Rectal smooth muscle tissue (tissue), 1 donor: ENCODE data around the gene CNTN5.

Source experiments
- H3K27ac ChIP-seq: one replicate; pipeline ENCODE4 v1.7.0; 2013; ENCODE audit warnings: low read depth, low read length, inconsistent platforms
- H3K27me3 ChIP-seq: one replicate; pipeline ENCODE4 v1.7.0; 2013; ENCODE audit warnings: low read length; ENCODE audit not compliant: control insufficient read depth, insufficient read depth
- H3K36me3 ChIP-seq: one replicate; pipeline ENCODE4 v1.7.0; 2013; ENCODE audit warnings: low read length; ENCODE audit not compliant: control insufficient read depth, insufficient read depth
- H3K4me1 ChIP-seq: one replicate; pipeline ENCODE4 v1.7.0; 2013; ENCODE audit warnings: low read length; ENCODE audit not compliant: control insufficient read depth, insufficient read depth
- H3K4me3 ChIP-seq: one replicate; pipeline ENCODE4 v1.7.0; 2013; ENCODE audit warnings: low read length
- H3K9ac ChIP-seq: one replicate; pipeline ENCODE4 v1.7.0; 2013; ENCODE audit warnings: low read length

CNTN5 gene

GRCh38 chr11:99631618-99632017 lies 610.9 kb downstream of the CNTN5 start:
- Histone ChIP-seq H3K27ac (no peak overlapping the region), H3K9ac (no peak overlapping the region), H3K4me1 (no peaks in the 10 kb centered on the region), H3K4me3 (no peak overlapping the region), H3K27me3 (no peaks in the 10 kb centered on the region), H3K36me3 (no peaks in the 10 kb centered on the region)

GRCh38 chr11:99632969-99633368 lies 612.2 kb downstream of the CNTN5 start:
- Histone ChIP-seq H3K4me1 (no peaks in the 10 kb centered on the region), H3K4me3 (no peak overlapping the region), H3K27ac (no peak overlapping the region), H3K9ac (no peak overlapping the region), H3K36me3 (no peaks in the 10 kb centered on the region), H3K27me3 (no peaks in the 10 kb centered on the region)

- no peak overlapping the region for H3K27ac ChIP-seq
- no peak overlapping the region for H3K9ac ChIP-seq
- no peaks in the 10 kb centered on the region for H3K36me3 ChIP-seq
- no peak overlapping the region for H3K4me3 ChIP-seq
- H3K27me3 ChIP-seq = no peaks in the 10 kb centered on the region
- H3K4me1 ChIP-seq = no peaks in the 10 kb centered on the region
These were observed 613.8 kb downstream of the CNTN5 start for GRCh38 chr11:99634581-99634980.

- H3K27me3 ChIP-seq = no peaks in the 10 kb centered on the region
- no peak overlapping the region for H3K4me3 ChIP-seq
- H3K4me1 ChIP-seq = no peaks in the 10 kb centered on the region
- no peak overlapping the region for H3K9ac ChIP-seq
- H3K27ac ChIP-seq = no peak overlapping the region
- no peaks in the 10 kb centered on the region for H3K36me3 ChIP-seq
These were observed 617.4 kb downstream of the CNTN5 start for GRCh38 chr11:99638073-99638553.

GRCh38 chr11:99640671-99641070 lies 619.9 kb downstream of the CNTN5 start:
- no peaks in the 10 kb centered on the region for H3K27me3 ChIP-seq
- H3K4me1 ChIP-seq = no peaks in the 10 kb centered on the region
- H3K36me3 ChIP-seq = no peaks in the 10 kb centered on the region
- H3K4me3 ChIP-seq = no peak overlapping the region
- H3K27ac ChIP-seq = no peak overlapping the region
- no peak overlapping the region for H3K9ac ChIP-seq

GRCh38 chr11:99645934-99646333 lies 625.2 kb downstream of the CNTN5 start:
- Histone ChIP-seq H3K36me3 (no peaks in the 10 kb centered on the region), H3K9ac (no peak overlapping the region), H3K27me3 (no peaks in the 10 kb centered on the region), H3K27ac (no peak overlapping the region), H3K4me1 (no peaks in the 10 kb centered on the region), H3K4me3 (no peak overlapping the region)

GRCh38 chr11:99670067-99670676 lies 649.4 kb downstream of the CNTN5 start:
- Histone ChIP-seq H3K27me3 (no peaks in the 10 kb centered on the region), H3K36me3 (no peaks in the 10 kb centered on the region), H3K4me3 (no peak overlapping the region), H3K27ac (no peak overlapping the region), H3K4me1 (no peaks in the 10 kb centered on the region), H3K9ac (no peak overlapping the region)

- H3K27ac ChIP-seq = no peak overlapping the region
- H3K9ac ChIP-seq = no peak overlapping the region
- H3K4me3 ChIP-seq = no peak overlapping the region
- no peaks in the 10 kb centered on the region for H3K27me3 ChIP-seq
- H3K36me3 ChIP-seq = no peaks in the 10 kb centered on the region
- no peaks in the 10 kb centered on the region for H3K4me1 ChIP-seq
These were observed 651.2 kb downstream of the CNTN5 start for GRCh38 chr11:99671808-99672409.

GRCh38 chr11:99676292-99676691 lies 655.5 kb downstream of the CNTN5 start:
- no peaks in the 10 kb centered on the region for H3K36me3 ChIP-seq
- no peak overlapping the region for H3K4me3 ChIP-seq
- H3K9ac ChIP-seq = no peak overlapping the region
- no peaks in the 10 kb centered on the region for H3K27me3 ChIP-seq
- no peak overlapping the region for H3K27ac ChIP-seq
- H3K4me1 ChIP-seq = no peaks in the 10 kb centered on the region

GRCh38 chr11:99682171-99682570 lies 661.4 kb downstream of the CNTN5 start:
- no peak overlapping the region for H3K27ac ChIP-seq
- H3K27me3 ChIP-seq = no peaks in the 10 kb centered on the region
- H3K9ac ChIP-seq = no peak overlapping the region
- no peak overlapping the region for H3K4me3 ChIP-seq
- H3K36me3 ChIP-seq = no peaks in the 10 kb centered on the region
- no peaks in the 10 kb centered on the region for H3K4me1 ChIP-seq

GRCh38 chr11:99682646-99683045 lies 661.9 kb downstream of the CNTN5 start:
- H3K4me1 ChIP-seq = no peaks in the 10 kb centered on the region
- H3K36me3 ChIP-seq = no peaks in the 10 kb centered on the region
- H3K9ac ChIP-seq = no peak overlapping the region
- H3K4me3 ChIP-seq = no peak overlapping the region
- no peaks in the 10 kb centered on the region for H3K27me3 ChIP-seq
- no peak overlapping the region for H3K27ac ChIP-seq

- no peaks in the 10 kb centered on the region for H3K27me3 ChIP-seq
- H3K27ac ChIP-seq = no peak overlapping the region
- no peaks in the 10 kb centered on the region for H3K36me3 ChIP-seq
- no peak overlapping the region for H3K9ac ChIP-seq
- no peak overlapping the region for H3K4me3 ChIP-seq
- H3K4me1 ChIP-seq = no peaks in the 10 kb centered on the region
These were observed 663.2 kb downstream of the CNTN5 start for GRCh38 chr11:99683933-99684332.

- no peak overlapping the region for H3K9ac ChIP-seq
- H3K27ac ChIP-seq = no peak overlapping the region
- H3K4me1 ChIP-seq = no peaks in the 10 kb centered on the region
- H3K36me3 ChIP-seq = no peaks in the 10 kb centered on the region
- H3K27me3 ChIP-seq = no peaks in the 10 kb centered on the region
- no peak overlapping the region for H3K4me3 ChIP-seq
These were observed 666.1 kb downstream of the CNTN5 start for GRCh38 chr11:99686838-99687237.
